Activated naive CD4-positive, alpha-beta T cell treated with anti-CD3 and anti-CD28 coated beads, Interleukin-2, amount 50 U/mL, for 16 hours (primary cell): ENCODE results near the gene GIPC2.

Experiments used
- DNase-seq: peaks from one replicate; pipeline ENCODE4 v3.0.0-alpha.2; 2020

GIPC2 gene

GRCh38 chr1:78155121-78155520 is 109.4 kb downstream of the GIPC2 start:
- DNase-seq = no peak

- DNase-seq = no peak
These were observed 111.2 kb downstream of the GIPC2 start for GRCh38 chr1:78156805-78157521.

- DNase-seq = no peak
These were observed 120.0 kb downstream of the GIPC2 start for GRCh38 chr1:78165816-78166215.

GRCh38 chr1:78168306-78168705 is 122.5 kb downstream of the GIPC2 start:
- no peak for DNase-seq

GRCh38 chr1:78170859-78171258 is 125.1 kb downstream of the GIPC2 start:
- no peak for DNase-seq

- DNase-seq = no peak
These were observed 126.2 kb downstream of the GIPC2 start for GRCh38 chr1:78171736-78172590.

- no peak for DNase-seq
These were observed 130.7 kb downstream of the GIPC2 start for GRCh38 chr1:78176448-78176847.

- no peak for DNase-seq
These were observed 132.0 kb downstream of the GIPC2 start for GRCh38 chr1:78177708-78178270.

- no peak for DNase-seq
These were observed 133.1 kb downstream of the GIPC2 start for GRCh38 chr1:78178816-78179215.

GRCh38 chr1:78184460-78185072 is 138.8 kb downstream of the GIPC2 start:
- no peak for DNase-seq
